Measurements from ENCODE around the gene KLKB1. TPM values are rescaled to one million over a fixed set of nuclear protein-coding genes. Genes with fewer than 3 reads are reported as not detected.

Gene KLKB1
- total RNA-seq, result 0.24 and 0.31 TPM in 2 replicates

GRCh38 chr4:186227221-186227620, at the start of gene KLKB1:
Gene KLKB1, plus strand, starts transcription at chr4:186227507. Its CDS starts 689 bp downstream, at chr4:186228196.

DNA sequence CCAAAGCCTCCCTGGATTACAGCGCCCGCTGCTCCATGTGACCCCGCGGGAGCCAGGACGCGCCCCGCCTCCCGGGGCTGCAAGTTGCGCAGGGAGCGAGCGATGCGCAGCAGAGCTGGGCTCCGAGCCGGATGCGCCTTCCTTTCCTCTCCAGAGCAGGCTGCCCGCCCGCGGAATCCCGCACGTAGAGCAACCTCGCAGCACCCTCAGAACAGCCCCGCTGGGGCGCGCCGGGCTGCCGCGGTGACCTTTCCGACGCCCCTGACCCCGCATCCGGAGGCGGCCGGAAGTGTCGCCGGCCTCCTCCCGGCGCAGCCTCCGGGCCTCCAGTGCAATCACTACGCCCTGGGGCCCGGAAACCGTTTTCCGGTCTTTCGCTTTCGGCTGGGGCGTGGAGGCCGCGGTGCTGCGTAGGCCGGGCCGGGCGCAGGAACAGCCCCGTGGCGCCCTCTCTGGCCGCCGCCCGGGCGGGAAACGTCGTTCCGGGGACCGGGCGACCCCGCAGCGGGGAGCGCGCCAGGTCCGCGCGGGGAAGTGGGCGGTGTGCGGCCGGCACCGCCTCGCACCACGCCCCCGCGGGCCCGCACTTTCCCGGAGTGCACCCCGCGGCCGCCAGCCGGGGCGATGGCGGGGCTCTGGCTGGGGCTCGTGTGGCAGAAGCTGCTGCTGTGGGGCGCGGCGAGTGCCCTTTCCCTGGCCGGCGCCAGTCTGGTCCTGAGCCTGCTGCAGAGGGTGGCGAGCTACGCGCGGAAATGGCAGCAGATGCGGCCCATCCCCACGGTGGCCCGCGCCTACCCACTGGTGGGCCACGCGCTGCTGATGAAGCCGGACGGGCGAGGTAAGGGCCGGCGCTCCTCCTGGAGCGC, 35.9 kb upstream of the KLKB1 start, which contains the start of gene CYP4V2:
Gene CYP4V2, plus strand, starts transcription at position 368 of the 866 bp plus-strand sequence. Its CDS starts 257 bp downstream, at position 625.

DNA sequence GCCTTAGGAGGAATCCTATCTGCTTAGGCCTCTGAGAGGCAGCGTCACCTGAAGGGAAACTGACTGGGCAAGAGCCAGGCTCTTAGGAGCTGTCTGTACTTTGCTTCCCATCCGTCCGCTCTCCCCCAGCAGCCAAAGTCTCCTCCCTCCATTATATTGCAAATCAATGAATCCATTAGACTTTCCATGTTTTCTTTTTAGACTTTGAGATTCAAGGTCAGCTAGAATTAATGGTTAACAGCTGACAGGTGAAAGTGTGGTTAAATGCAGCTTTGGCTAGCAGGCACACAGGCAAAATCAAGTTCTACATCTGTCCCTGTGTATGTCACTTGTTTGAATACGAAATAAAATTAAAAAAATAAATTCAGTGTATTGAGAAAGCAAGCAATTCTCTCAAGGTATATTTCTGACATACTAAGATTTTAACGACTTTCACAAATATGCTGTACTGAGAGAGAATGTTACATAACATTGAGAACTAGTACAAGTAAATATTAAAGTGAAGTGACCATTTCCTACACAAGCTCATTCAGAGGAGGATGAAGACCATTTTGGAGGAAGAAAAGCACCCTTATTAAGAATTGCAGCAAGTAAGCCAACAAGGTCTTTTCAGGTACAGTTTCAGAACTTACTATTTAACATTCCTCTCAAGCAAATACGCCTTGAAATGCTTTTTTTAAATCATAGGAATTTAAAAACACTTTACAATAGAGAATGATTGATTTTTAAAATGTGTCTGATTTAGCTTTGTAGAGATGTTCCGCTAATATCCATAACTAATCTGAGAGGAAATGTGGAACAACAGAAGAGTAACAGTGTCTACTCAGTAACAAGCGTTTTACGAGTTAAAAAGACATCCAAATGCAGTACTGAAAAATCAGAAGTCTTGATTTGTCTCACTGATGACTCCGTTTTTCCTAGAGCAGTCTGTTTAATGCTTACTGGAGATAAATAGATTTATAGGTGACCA, 38.7 kb downstream of the KLKB1 start, which contains the start of gene F11:
Gene F11, plus strand, starts transcription at position 507 of the 970 bp plus-strand sequence. CDS start 948 bp downstream, outside the sequence.

Other genes starting within 250 kb of the KLKB1 start
- 8.4 and 9.8 TPM in 2 replicates for gene TLR3, start 158.4 kb upstream of the KLKB1 start, total RNA-seq
- gene FAM149A, start 122.8 kb upstream of the KLKB1 start, total RNA-seq, result 8.2 and 9.7 TPM in 2 replicates
- 16.9 and 26.0 TPM in 2 replicates for gene CYP4V2, start 35.9 kb upstream of the KLKB1 start, total RNA-seq
- not detected in 2 replicates for gene F11, start 38.7 kb downstream of the KLKB1 start, total RNA-seq

Data from cardiac ventricle fibroblast (primary cell).